Liver (tissue), 3 donors: ENCODE data around the gene PDLIM5.
A peak's percentile ranks its signal among the peaks of the same experiment; 100 is the strongest.

Experiments used
- CTCF ChIP-seq: fragments of 150-350 bp; IDR thresholded peaks from 2 replicates; pipeline ENCODE4 v1.5.1; 2017; ENCODE audit warnings: improper control_type of control experiment, low read depth, low read length; ENCODE audit not compliant: missing input control
- EGR1 ChIP-seq, 2 donors: IDR thresholded peaks; 2 replicates each; pipeline ENCODE4 v1.6.1; 2016 to 2018; ENCODE audit warnings: antibody characterized with exemption in 2 of 2, low read depth in 2 of 2
- FOXA1 ChIP-seq: IDR thresholded peaks from 2 replicates; pipeline ENCODE4 v1.6.1; 2016; ENCODE audit warnings: antibody characterized with exemption
- JUND ChIP-seq, 2 donors: IDR thresholded peaks; 2 replicates each; pipeline ENCODE4 v1.6.1; 2016; ENCODE audit warnings: antibody characterized with exemption in 2 of 2
- MAX ChIP-seq: IDR thresholded peaks from 2 replicates; pipeline ENCODE4 v1.6.1; 2016; ENCODE audit warnings: antibody characterized with exemption
- RAD21 ChIP-seq, 2 donors: IDR thresholded peaks; 2 replicates each; pipeline ENCODE4 v1.6.1; 2016; ENCODE audit warnings: antibody characterized with exemption in 2 of 2, mild to moderate bottlenecking in 2 of 2
- SP1 ChIP-seq: IDR thresholded peaks from 2 replicates; pipeline ENCODE4 v1.6.1; 2018; ENCODE audit warnings: antibody characterized with exemption, mild to moderate bottlenecking
- TAF1 ChIP-seq: conservative IDR thresholded peaks from 2 replicates; pipeline ENCODE4 v1.6.1; 2016; ENCODE audit warnings: antibody characterized with exemption, mild to moderate bottlenecking
- YY1 ChIP-seq: IDR thresholded peaks from 2 replicates; pipeline ENCODE4 v1.6.1; 2016; ENCODE audit warnings: antibody characterized with exemption, mild to moderate bottlenecking
- TF ChIP-seq, protein P1 (sequence below): IDR thresholded peaks from 2 replicates; pipeline ENCODE4 v1.6.1; 2016; ENCODE audit warnings: antibody characterized with exemption, mild to moderate bottlenecking
- donor health status: healthy.
- donor health status: healthy.

DNA sequence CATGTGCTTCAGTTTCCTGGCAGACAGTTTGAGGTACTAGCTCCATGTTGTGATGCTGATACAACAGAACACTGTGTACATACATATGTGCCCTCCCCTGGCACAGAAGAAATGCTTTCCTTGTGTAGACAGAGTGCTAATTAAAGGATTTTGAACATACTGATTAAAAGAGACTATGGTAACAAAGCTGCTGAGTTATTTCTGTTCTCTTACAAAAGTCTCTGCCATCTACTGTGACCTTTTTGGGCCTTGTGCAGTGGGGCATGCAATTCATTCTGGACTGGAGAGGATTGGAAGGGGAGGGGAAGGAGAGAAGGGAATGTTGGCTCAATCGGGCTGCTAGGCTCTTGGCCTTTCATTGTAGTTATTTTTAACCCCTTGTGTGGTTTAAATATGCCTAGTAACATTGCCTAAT is 6.0 kb downstream of the PDLIM5 start:
- TF ChIP-seq YY1: peak; percentile 45
- no peak for TF ChIP-seq TAF1
- TF ChIP-seq RAD21 (IDR thresholded peaks at IDR 0.05): peak in 1 of 2 donors; percentile 5
- TF ChIP-seq CTCF: no peak
- no peak for TF ChIP-seq FOXA1
- TF ChIP-seq, protein P1, sequence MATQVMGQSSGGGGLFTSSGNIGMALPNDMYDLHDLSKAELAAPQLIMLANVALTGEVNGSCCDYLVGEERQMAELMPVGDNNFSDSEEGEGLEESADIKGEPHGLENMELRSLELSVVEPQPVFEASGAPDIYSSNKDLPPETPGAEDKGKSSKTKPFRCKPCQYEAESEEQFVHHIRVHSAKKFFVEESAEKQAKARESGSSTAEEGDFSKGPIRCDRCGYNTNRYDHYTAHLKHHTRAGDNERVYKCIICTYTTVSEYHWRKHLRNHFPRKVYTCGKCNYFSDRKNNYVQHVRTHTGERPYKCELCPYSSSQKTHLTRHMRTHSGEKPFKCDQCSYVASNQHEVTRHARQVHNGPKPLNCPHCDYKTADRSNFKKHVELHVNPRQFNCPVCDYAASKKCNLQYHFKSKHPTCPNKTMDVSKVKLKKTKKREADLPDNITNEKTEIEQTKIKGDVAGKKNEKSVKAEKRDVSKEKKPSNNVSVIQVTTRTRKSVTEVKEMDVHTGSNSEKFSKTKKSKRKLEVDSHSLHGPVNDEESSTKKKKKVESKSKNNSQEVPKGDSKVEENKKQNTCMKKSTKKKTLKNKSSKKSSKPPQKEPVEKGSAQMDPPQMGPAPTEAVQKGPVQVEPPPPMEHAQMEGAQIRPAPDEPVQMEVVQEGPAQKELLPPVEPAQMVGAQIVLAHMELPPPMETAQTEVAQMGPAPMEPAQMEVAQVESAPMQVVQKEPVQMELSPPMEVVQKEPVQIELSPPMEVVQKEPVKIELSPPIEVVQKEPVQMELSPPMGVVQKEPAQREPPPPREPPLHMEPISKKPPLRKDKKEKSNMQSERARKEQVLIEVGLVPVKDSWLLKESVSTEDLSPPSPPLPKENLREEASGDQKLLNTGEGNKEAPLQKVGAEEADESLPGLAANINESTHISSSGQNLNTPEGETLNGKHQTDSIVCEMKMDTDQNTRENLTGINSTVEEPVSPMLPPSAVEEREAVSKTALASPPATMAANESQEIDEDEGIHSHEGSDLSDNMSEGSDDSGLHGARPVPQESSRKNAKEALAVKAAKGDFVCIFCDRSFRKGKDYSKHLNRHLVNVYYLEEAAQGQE: no peak
- peak; percentile 45 for TF ChIP-seq MAX
- no peak for TF ChIP-seq EGR1 (IDR thresholded peaks at IDR 0.05; ENCODE audit: low read depth in 2 of 2)
- no peak for TF ChIP-seq JUND (IDR thresholded peaks at IDR 0.05)
- peak; percentile 19 for TF ChIP-seq SP1
